GM19397 (cell line): Measurements from ENCODE around the gene GHRHR.

Experiments
- ATAC-seq: cut with Tn5 transposase; IDR thresholded peaks from one replicate; pipeline ENCODE4 v1.9.1; 2021; ENCODE audit warnings: mild to moderate bottlenecking, moderate library complexity; ENCODE audit not compliant: unreplicated experiment

Gene GHRHR

GRCh38 chr7:31002256-31002655, 38.5 kb downstream of the GHRHR start:
- ATAC-seq = no peak

GRCh38 chr7:31003097-31003496, 39.3 kb downstream of the GHRHR start:
- ATAC-seq = no peak

- no peak for ATAC-seq
These were observed 40.0 kb downstream of the GHRHR start for GRCh38 chr7:31003721-31004120.

- no peak for ATAC-seq
These were observed 40.6 kb downstream of the GHRHR start for GRCh38 chr7:31004393-31004792.

GRCh38 chr7:31006857-31007256, 43.1 kb downstream of the GHRHR start:
- ATAC-seq = no peak

- no peak for ATAC-seq
These were observed 43.9 kb downstream of the GHRHR start for GRCh38 chr7:31007634-31008033.

- no peak for ATAC-seq
These were observed 51.1 kb downstream of the GHRHR start for GRCh38 chr7:31014826-31015225.

GRCh38 chr7:31017032-31017675, 53.4 kb downstream of the GHRHR start:
- ATAC-seq = no peak

- ATAC-seq = no peak
These were observed 54.0 kb downstream of the GHRHR start for GRCh38 chr7:31017721-31018120.

- ATAC-seq = no peak
These were observed 55.8 kb downstream of the GHRHR start for GRCh38 chr7:31019509-31019908.

GRCh38 chr7:31020161-31020560, 56.4 kb downstream of the GHRHR start:
- no peak for ATAC-seq

GRCh38 chr7:31020652-31021051, 56.9 kb downstream of the GHRHR start:
- no peak for ATAC-seq

- no peak for ATAC-seq
These were observed 58.4 kb downstream of the GHRHR start for GRCh38 chr7:31022117-31022516.

- ATAC-seq = no peak
These were observed 59.0 kb downstream of the GHRHR start for GRCh38 chr7:31022726-31023125.

GRCh38 chr7:31023877-31024276, 60.1 kb downstream of the GHRHR start:
- no peak for ATAC-seq

GRCh38 chr7:31027161-31027965, 63.6 kb downstream of the GHRHR start:
- no peak for ATAC-seq

GRCh38 chr7:31028006-31028405, 64.3 kb downstream of the GHRHR start:
- no peak for ATAC-seq

- no peak for ATAC-seq
These were observed 64.8 kb downstream of the GHRHR start for GRCh38 chr7:31028417-31028992.
